Measurements from ENCODE around the gene BET1. TPM values are rescaled to one million over a fixed set of nuclear protein-coding genes. Genes with fewer than 3 reads are reported as not detected.
A peak's percentile ranks its signal among the peaks of the same experiment; 100 is the strongest.
"Not testable (repeated sequence)": the region's sequence is repeated elsewhere in the genome, so short reads cannot be mapped to it uniquely, and the experiment has no call there.

BET1 gene, protein sequence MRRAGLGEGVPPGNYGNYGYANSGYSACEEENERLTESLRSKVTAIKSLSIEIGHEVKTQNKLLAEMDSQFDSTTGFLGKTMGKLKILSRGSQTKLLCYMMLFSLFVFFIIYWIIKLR
- total RNA-seq, result 34.3 TPM

DNA sequence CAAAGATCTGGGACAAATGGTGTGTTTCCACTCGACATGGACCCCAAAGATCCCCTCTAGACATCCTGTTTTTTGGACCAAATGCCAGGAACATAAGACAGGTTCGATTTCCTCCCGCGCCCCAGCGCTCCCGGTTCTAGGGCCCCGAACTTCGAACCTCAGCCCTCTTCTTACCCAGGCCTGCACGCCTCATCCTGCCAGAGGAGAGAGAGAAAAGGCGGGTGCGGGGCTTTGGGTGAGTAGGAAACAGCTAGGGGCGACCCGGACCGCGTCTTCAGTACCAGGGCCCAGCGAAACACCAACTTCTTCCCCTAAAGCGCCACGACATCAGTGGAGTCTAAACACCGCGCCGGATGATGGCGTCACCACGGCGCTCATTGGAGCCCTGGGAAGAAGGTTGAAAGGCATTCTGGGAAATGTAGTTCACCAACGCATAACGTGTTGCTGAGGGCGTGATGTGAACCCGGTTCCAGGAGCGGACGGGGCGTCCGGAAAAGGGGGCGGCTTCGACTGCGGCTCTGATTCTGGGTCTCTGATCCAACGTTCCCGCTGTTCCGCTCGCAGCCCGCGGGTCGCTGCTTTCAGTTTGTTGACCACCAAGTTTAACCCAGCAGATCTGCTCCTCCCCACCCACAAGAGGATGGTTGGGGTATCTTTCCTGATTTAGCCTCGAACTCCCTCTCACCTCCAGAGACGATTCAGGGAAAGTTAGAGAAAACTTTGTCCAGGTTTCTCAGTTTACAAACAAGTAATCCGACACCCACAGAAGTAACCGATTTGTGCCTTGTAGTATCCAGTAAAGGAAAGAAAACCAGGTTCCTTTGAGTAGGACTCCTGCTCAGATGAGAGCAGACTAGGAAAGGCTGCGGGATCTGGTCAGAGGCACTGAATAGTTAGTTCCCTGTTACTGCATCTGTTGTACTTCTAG, at the start of gene BET1:
Gene BET1 (minus strand): TSS at position 332 of the 928 bp plus-strand sequence. CDS start 139 bp downstream, at position 193.
- peak; percentile 99 for DNase-seq

DNA sequence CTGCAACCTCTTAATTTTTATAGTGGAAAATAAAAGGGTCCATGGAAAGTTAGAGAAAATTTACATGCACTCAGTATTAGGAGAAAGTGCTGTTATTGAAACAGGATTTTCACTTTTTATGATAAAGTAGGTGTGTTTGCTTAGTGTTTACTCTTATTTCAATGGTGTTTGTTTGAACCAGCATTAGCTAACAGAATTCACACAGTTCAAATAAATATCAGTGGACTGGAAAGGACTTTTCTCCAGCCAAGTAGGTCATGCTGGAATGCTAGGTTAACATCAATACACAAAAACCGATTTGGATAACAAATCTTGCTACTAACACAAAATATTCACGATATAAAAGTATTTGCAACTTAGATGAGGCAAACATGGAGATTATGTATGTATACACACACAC, 49.4 kb upstream of the BET1 start:
- no peak for DNase-seq

DNA sequence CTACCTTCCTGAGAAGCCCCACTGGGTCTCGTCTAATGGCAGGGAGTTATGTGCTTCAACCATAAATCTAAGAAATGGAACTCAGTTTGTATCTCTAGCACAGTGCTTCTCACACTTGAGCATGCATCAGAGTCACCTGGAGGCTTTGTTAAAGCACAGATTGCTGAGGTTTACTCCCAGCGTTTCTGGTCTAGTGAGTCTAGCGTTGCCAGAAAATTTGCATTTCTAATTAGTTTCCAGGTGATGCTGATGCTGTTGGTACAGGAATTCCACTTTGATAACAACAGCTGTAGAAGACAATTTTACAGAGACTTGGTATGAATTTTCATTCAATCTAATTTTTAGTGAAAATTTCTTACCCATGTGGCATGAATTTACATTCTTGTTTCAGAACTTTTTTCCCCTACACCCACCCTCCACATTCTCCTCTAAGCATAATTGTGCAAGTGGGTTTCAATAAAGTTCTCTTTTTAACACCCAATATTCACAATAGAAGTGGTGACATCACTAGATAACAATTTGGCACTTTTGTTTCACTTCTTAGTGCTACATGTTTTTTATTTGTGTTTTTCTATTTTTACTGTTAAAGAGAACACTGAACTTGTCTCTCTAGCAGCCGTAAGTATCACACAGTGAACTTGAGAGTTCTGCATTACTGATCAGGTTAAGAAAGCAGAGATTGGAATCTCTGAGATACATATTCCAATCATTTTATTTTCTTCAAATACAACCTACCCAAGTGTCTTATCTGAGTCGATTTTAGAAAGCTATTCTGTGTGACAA, 48.4 kb upstream of the BET1 start:
- no peak for DNase-seq

DNA sequence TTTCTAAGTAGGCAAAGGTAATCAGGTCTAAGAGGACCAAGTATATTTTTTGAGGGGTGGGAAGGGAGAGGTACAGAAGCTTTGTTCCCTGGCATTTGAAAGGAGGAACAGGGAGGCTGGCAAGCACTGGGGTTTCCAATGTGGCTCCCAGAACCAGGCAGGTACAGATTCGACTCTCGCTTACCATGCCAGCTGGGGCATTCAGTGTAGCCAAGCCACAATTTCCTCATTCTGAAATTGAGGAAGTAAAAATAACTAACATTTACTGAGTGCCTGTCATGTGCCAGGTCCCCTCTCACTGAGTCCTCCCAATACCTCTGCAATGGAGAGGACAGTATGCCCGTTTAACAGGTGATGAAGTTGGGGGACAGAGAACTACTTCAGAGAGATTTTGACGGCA, 45.9 kb upstream of the BET1 start:
- no peak for DNase-seq

DNA sequence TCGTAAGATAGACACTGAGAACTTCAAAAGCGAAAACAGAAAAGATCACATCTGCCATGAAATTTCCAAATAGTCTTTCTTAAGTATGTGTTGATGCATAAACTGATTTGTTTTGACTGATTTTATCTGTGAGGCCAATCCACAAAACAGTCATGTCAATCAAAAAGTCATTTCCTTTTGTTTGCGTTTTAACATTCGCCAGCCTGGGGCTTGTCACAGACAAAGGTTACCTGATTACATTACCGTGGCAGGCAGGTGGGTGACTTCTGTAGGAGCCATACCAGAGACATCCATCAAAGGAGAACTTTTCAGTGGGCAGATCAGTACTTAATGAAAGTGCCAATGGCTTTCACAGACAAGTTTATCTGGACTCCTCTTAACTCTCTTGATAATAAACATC, 45.5 kb upstream of the BET1 start:
- DNase-seq, result no peak

DNA sequence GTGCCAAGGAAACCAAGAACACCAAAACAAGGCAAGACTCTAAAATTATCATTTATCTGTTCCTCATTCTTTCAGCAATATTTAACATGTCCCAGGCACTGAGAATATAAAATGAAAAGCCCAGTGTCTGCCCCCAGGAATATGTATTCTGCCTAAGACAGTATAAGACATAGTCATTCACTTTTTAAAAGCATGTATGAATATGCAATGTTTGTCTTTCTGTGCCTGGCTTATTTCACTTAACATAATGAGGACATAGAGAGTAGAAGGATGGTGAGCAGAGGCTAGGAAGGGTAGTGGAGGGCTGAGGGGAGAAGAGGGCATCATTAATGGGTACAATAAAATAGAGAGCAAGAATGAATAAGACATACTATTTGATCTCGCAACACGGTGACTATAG, 44.6 kb upstream of the BET1 start:
- DNase-seq, result no peak

DNA sequence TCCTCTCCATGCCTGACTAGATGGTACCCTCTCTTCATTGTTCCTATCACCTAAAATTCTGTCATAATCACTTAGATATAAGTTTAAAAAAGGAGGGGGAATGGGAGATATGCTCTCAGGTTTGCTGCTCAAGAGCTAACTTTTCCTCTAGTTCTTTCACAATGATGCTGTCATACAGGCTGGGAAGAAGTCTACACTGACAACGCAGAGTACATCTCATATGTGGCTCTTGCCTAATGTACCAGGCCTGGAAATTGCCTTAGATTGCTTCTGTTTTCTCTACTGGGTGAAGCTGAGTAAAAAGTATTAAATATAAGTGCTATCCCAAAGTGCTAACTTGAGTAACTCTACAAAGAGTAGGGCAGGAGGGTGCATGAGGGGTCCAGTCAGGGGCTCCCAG, 43.8 kb upstream of the BET1 start:
- DNase-seq, result no peak

DNA sequence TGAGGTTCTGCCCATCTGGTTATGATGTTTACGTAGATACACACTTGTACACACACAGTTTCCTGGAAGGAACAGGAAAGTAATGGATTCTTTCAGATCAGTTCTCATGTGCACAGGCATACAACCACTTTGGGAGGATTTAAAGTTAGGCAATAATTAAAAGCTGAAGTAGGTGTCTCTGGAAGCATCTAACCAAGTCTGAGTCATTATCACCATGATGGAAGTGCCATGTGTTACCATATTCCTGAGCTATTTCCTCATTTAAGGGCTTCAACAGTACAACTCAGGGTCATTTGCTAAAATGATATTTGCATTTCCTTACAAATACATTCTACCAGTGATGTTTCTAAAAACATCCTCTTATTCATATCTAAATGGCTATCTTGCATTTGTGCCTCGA, 41.4 kb upstream of the BET1 start:
- no peak for DNase-seq

DNA sequence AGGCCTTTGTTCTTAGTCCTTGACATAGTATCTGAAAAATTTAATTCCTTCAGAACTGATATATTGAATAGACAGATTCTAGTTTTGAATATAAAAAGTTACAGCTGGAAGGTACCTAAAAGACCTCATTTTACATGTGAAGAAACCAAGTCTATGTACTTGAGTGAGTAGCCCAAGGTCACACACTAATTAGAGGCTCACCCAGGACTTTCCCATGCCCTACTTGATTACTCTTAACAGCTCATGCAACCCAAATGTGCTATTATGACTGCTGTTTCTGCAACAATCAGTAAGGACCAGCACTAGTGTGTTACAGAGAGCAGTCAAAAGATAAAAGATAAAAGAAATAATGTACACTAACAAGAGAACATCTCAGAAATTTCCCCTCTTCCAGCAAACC, 40.7 kb upstream of the BET1 start:
- no peak for DNase-seq

DNA sequence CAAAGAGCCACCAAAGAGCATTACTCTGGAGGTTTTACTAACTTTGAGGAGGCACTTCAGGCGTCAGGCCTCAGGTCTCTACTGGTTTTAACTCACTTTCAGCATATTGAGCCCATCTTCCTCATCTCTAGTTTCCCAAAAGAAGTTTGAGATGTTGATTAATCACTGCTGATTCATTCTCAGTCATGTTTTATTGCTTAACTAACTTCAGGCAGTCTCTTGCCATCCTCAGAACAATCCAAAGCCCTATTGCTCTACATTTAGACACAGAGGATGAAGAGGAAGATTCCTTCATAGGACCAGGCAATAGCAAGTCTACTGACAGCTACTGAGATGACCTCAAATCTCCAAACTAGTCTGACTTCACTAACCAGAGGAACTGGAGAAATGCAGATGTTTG, 39.1 kb upstream of the BET1 start:
- no peak for DNase-seq

DNA sequence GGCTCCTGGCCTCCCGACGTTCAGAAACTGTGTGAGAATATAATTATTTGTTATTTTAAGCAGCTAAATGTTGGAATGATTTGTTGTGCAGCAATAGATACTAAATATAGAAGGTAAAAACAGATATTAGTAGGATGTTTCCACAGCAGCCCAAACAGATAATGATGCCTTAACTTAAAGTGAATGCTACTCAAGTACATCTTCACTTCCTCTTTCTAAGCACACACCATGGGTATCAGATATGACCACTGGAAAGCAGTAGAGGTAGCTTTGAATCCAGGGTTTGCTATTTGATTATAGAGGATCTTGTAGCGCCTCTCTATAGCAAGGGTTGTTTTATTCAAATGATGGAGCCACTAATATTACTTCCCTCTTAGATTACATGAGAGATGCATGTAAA, 38.2 kb upstream of the BET1 start:
- no peak for DNase-seq

DNA sequence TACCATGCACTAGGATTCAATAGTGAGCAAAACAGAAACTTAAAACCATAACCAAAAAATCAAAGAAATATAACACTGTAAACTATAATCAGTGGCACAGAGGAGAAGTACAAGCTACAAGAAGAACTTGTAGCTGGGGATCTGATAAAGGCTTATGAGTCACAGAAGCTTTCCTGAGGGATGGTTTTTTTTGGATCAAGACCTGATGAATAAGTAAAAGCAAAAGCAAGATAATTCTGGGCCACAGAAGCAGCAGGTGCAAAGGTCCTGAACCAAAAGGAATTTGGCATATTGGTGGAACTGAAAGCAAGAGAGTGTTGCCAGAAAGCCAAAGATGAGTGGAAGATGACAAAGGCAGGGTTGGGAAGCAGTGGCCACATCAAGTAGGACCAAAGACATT, 37.4 kb upstream of the BET1 start:
- DNase-seq, result no peak

DNA sequence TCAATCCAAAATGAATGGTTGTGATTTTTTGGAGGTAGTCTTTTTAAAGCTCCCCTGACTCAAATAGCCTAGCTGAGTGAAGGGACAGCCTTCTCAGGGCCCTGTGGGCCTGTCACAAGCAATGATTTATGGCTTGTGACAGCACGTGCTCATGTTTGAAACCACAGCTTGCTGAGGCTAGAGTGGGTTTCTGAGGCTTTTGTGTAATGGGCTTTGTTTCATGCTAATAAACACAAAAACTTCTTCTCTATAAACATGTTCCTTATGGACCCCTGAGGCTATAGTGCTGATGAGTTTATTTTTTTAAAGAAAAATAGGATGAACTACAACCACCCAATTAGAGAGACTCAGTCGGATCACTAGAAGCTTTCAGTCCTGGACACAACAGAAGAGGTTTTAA, 36.1 kb upstream of the BET1 start:
- DNase-seq, result no peak

DNA sequence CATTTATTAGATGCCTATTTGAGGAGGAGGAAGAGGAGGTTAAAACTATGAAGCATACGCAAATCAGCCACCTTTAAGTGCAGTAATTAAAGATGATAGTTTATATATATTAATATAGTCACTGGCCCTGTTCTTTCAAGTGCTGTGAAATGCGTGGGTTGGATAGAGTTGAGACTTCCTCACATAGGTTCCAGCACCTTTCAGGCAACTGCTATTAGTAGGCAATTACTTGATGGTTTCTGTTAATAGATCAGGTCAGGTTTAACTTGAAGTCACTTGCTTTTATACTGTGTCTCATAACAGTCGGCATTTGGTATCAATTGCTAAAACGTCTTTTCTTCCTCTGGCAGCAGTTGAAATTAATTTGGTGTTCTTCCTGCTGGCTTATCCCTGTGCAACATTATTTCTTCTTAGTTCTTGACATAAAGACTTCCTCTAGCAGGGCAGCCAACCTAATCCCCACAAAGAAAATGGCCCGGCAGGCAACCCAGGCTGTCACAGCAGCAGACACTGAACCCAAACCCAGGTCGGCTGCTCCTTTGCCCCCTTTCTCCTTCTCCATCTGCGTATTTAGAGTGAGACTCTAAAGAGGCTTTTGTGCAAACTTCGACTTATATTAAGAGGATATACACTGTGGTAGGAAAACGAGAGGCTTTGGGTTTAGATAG, 35.3 kb upstream of the BET1 start:
- DNase-seq, result no peak

DNA sequence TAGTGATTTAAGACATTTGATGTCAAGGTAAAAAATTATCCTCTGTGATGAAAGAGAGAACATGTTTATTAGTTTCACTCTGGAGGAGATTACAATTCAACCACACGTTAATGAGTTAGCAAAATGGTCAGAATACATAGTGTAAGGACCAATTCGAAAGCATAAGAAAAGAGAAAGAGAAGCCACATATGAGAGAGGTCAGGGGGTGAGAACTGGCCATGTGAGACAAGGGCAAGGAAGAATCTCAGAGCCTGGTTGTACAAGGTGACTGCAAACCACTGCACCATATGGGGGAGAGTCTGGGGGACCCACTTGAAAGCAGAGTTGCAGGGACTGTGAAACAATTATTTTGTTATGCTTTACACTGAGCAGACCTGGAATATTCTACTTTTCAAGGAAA, 27.7 kb upstream of the BET1 start:
- no peak for DNase-seq

DNA sequence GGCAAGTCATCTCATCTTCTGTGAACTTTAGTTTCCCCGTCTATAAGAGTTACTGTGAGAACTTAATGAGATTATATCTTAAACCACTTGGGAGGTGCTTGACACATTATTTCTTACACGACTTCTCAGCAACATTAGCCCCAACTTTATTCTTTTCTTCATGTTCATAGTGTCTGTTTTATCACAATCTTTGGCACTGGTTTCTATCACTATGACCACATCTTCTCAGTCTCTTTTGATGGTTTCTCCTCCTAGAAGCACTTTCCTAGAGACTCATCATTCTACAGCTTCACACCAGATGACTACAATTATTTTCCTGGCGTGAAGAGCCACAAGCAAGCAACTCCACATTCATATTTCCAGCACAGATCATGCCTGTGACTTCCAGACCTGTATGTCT, 26.5 kb upstream of the BET1 start:
- DNase-seq, result no peak

DNA sequence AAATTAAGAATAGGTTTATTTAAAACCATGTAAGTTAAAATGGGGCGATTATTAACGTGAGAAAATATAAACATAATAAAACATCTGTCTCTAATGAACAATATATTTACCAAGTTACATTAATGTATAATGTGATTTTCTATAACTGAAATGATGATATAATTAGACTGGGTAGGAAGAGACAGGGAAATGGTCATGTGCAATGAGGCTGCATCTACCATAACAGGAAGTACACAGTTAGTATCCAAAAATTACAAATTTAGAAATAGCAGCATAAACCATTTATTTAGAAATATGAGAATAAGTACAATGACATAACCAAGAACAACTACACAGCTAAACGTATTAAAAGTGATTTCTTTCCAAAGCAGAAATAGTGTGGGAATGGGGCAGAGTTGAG, 25.8 kb upstream of the BET1 start:
- DNase-seq, result no peak

DNA sequence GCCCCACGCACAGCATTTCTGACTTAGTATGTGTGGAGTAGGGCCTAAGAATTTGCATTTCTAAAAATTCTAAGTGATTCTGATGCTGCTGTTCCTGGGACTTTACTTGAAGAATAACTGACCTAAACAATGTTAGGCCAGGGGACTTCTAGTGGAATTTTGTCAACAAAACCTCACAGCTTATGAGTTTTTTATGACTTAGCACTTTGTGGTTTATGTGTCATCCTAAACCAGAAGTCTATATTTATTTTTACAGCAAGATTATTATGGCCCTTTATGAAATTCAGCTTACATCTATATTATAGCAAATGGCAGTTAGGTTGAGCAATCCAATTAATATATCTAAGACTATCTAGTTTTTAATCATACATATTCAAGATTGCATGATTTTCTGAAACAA, 24.6 kb upstream of the BET1 start:
- DNase-seq, result no peak

DNA sequence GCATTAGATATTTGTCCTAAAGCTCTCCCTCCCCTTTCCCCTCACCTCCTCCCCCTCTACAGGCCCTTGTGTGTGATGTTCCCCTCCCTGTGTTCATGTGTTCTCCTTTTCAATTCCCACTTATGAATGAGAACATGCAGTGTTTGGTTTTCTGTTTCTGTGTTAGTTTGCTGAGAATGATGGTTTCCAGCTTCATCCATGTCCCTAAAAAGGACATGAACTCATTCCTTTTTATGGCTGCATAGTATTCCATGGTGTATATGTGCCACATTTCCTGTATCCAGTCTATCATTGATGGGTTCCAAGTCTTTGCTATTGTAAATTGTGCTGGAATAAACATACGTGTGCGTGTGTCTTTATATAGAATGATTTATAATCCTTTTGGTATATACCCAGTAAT, 22.5 kb upstream of the BET1 start:
- not testable (repeated sequence) for DNase-seq

DNA sequence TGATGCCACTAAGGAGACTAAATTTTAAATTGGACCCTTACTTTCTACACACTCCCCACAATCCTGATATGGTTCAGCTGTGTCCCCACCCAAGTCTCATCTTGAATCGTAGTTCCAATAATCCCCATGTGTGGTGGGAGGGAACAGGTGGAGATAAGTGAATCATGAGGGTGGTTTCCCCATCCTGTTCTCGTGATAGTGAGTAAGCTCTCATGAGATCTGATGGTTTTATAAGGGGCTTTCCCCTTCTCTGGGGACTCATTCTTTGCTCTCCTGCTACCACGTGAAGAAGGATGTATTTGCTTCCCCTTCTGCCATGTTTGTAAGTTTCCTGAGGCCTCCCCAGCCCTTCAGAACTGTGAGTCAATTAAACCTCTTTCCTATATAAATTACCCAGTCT, 18.4 kb upstream of the BET1 start:
- no peak for DNase-seq

DNA sequence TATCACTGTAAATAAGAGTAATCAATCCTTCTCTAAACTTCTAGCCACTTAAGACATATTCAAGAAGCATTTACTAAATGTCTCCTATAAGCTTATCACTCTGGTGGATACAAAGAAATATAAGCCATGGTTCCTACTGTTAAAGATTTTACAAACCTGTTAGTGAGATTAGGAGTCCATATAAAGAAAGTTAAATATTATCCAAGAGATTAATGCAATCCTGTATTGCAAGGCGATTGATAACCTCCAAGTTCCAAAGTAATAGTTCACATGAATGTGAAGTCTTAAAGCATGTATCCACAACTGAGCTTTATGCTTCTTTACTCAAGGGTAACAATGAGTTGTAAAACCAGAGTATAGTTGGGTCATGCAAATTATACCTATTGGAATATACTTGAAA, 12.6 kb upstream of the BET1 start:
- DNase-seq, result no peak

DNA sequence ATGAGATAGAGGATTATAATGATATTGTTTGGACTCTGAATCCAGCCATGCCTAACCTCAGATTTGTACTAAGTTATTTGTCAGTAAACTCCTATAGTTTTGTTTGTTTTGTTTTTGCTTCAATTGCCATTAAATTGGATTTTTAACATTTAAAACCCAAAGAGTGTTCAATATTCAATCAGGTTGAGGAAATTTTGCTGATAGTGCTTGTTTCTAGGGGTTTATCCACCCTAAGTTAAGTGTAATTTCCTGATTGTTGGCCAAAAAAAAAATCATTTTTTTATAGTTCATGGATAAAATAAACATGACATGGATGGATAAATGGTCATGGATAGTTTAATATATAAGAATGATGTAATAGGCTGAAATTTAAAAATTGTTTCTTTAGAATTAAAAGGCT, 11.4 kb upstream of the BET1 start:
- DNase-seq, result no peak

DNA sequence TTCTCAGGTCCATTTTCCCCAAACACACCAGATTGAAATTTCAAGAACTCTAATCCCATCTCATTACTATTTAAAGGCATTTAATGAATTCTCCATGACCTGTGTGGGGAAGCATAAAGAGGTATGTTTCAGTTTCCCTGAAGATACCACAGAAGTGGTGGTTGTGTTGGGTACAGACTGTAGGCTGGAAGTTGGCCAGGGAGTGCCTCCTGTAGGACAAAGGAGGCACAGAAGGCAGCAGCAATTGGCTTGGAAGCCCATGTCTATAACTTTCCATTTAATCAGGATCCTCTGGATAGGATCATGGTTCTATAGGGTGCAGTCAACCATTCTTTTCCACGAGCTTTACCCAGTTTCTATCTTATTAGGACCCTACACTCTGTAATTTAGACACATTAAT, 8.6 kb upstream of the BET1 start:
- DNase-seq, result no peak
